WTC11 (cell line): ENCODE measurements around the gene PPIB.

Experiments used
- CREB1 ChIP-seq: sonication (generic); formaldehyde crosslinking; IDR thresholded peaks from 2 replicates; pipeline ENCODE4 v1.8.0; 2023; ENCODE audit warnings: mild to moderate bottlenecking, missing genetic modification reagents
- CTCF ChIP-seq: fragments of 200-600 bp; IDR thresholded peaks from 2 replicates; pipeline ENCODE4 v1.8.0; 2022; ENCODE audit warnings: antibody characterized with exemption
- E2F5 ChIP-seq: sonication (generic); formaldehyde crosslinking; IDR thresholded peaks from 2 replicates; pipeline ENCODE4 v1.8.1; 2022; ENCODE audit warnings: mild to moderate bottlenecking, moderate library complexity, missing genetic modification reagents
- EMX1 ChIP-seq: fragments of 250-450 bp; sonication (Bioruptor Pico); IDR thresholded peaks from 2 replicates; pipeline ENCODE4 v1.8.0; 2021; ENCODE audit warnings: mild to moderate bottlenecking
- FOXK1 ChIP-seq: sonication (generic); formaldehyde crosslinking; IDR thresholded peaks from 2 replicates; pipeline ENCODE4 v1.8.0; 2022; ENCODE audit warnings: mild to moderate bottlenecking, moderate library complexity, missing genetic modification reagents
- HMGXB4 ChIP-seq: sonication (generic); formaldehyde crosslinking; IDR thresholded peaks from 2 replicates; pipeline ENCODE4 v1.8.1; 2023; ENCODE audit warnings: mild to moderate bottlenecking, moderate library complexity, missing genetic modification reagents
- NR1H2 ChIP-seq: sonication (generic); formaldehyde crosslinking; IDR thresholded peaks from 2 replicates; pipeline ENCODE4 v1.9.0; 2021; ENCODE audit warnings: mild to moderate bottlenecking, moderate library complexity, missing genetic modification reagents
- NR3C1 ChIP-seq: sonication (generic); formaldehyde crosslinking; conservative IDR thresholded peaks from 2 replicates; pipeline ENCODE4 v1.8.1; 2023; ENCODE audit warnings: low read depth, mild to moderate bottlenecking, missing genetic modification reagents
- ZNF396 ChIP-seq: fragments of 250-450 bp; sonication (Bioruptor Pico); IDR thresholded peaks from 2 replicates; pipeline ENCODE4 v1.8.0; 2021; ENCODE audit warnings: mild to moderate bottlenecking, moderate library complexity, borderline replicate concordance

- TF ChIP-seq HMGXB4 (CRISPR knock-in tag) (no peak), CTCF (no peak), ZNF396 (no peak), NR3C1 (no peak), NR1H2 (no peak), E2F5 (CRISPR knock-in tag) (no peak), CREB1 (no peak), EMX1 (CRISPR knock-in tag) (no peak), FOXK1 (CRISPR knock-in tag) (no peak)
These were observed 34.6 kb upstream of the PPIB start for GRCh38 chr15:64197425-64197824.
